ENCODE measurements around the gene SUN1. TPM values are rescaled to one million over a fixed set of nuclear protein-coding genes. Genes with fewer than 3 reads are reported as not detected.

Gene SUN1
- total RNA-seq, 1 experiment from 2014 or later, result 130 TPM

GRCh38 chr7:888081-889024 is 56.1 kb downstream of the SUN1 start:
- DNase-seq (ENCODE audit: low read depth), result no peak

GRCh38 chr7:889025-889390 is 56.7 kb downstream of the SUN1 start:
- no peak for DNase-seq (ENCODE audit: low read depth)

- DNase-seq (ENCODE audit: low read depth), result no peak
Measured at GRCh38 chr7:889391-889790, 57.1 kb downstream of the SUN1 start.

- no peak for DNase-seq (ENCODE audit: low read depth)
Measured at GRCh38 chr7:890868-891267, 58.6 kb downstream of the SUN1 start.

- DNase-seq (ENCODE audit: low read depth), result no peak
Measured at GRCh38 chr7:891291-891690, 59.0 kb downstream of the SUN1 start.

GRCh38 chr7:891805-892204 is 59.5 kb downstream of the SUN1 start:
- no peak for DNase-seq (ENCODE audit: low read depth)

- DNase-seq (ENCODE audit: low read depth), result no peak
Measured at GRCh38 chr7:892648-893593, 60.6 kb downstream of the SUN1 start.

- DNase-seq (ENCODE audit: low read depth), result no peak
Measured at GRCh38 chr7:893686-894085, 61.4 kb downstream of the SUN1 start.

- no peak for DNase-seq (ENCODE audit: low read depth)
Measured at GRCh38 chr7:894164-894867, 62.0 kb downstream of the SUN1 start.

GRCh38 chr7:894927-895450 is 62.7 kb downstream of the SUN1 start:
- no peak for DNase-seq (ENCODE audit: low read depth)

GRCh38 chr7:895451-896052 is 63.3 kb downstream of the SUN1 start:
- DNase-seq (ENCODE audit: low read depth), result no peak

- no peak for DNase-seq (ENCODE audit: low read depth)
Measured at GRCh38 chr7:896346-897075, 64.2 kb downstream of the SUN1 start.

- no peak for DNase-seq (ENCODE audit: low read depth)
Measured at GRCh38 chr7:897086-897485, 64.8 kb downstream of the SUN1 start.

- no peak for DNase-seq (ENCODE audit: low read depth)
Measured at GRCh38 chr7:897771-898376, 65.6 kb downstream of the SUN1 start.

GRCh38 chr7:898460-898854 is 66.2 kb downstream of the SUN1 start:
- no peak for DNase-seq (ENCODE audit: low read depth)

- DNase-seq (ENCODE audit: low read depth), result no peak
Measured at GRCh38 chr7:898855-899681, 66.8 kb downstream of the SUN1 start.

- no peak for DNase-seq (ENCODE audit: low read depth)
Measured at GRCh38 chr7:899806-900205, 67.5 kb downstream of the SUN1 start.

- no peak for DNase-seq (ENCODE audit: low read depth)
Measured at GRCh38 chr7:900331-901040, 68.2 kb downstream of the SUN1 start.
